Activated T-cell treated with anti-CD3 and anti-CD28 coated beads for 1 hour (primary cell): ENCODE results near the gene KLF18.
"Not testable (repeated sequence)": the region's sequence is repeated elsewhere in the genome, so short reads cannot be mapped to it uniquely, and the experiment has no call there.

ENCODE experiments used
- DNase-seq: peaks from one replicate; pipeline ENCODE4 v3.0.0-alpha.2; 2020; ENCODE audit warnings: low read depth

KLF18 gene

DNA sequence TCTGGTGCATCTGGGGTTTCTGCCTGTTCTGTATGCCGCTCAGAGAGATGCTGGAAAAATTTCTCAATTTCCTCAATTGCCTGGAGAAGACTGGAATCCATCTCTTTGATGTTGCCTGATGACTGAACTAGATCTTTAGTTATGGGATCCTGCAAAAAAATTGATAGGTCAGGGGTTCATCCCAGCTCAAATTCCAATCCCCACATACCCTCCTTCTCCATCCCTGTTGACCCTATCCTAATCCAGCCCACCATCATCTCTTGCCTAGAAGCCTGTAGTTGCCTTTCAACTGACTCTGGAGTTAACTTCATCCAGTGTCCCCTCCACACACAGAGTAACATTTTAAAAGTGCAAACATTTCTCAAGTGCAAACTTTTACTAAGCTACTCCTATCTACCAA, at the start of gene KLF18:
Gene KLF18 (minus strand): TSS at position 101 of the 400 bp plus-strand sequence. CDS start 0 bp downstream, at position 101.
- DNase-seq, result no peak

GRCh38 chr1:44174630-44175029, 33.2 kb upstream of the KLF18 start:
- DNase-seq, result no peak

DNA sequence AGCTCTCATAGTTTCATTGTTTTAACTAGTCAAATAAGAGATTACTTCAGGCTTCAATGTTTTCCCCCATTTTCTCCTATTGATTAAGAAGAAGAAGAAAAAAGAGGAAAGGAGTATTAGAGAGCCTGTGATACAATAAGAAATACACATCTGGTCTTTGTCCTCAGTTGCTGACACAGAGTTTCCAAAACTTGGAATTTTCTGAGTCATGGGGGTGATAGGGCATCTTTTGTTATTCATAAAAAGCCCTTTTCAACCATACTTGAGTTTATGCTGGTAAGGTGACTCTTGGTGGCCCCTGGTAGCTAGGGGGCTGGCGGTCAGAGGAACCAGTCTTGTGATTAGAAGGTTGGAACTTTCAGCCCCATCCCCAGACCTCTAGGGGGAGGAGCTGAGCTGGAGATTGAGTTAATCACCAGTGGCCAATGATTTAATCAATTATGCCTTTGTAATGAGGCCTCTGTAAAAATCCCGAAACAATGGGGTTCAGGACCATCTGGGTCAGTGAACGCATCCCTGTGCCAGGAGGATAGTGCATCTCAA, 28.9 kb upstream of the KLF18 start:
- no peak for DNase-seq

DNA sequence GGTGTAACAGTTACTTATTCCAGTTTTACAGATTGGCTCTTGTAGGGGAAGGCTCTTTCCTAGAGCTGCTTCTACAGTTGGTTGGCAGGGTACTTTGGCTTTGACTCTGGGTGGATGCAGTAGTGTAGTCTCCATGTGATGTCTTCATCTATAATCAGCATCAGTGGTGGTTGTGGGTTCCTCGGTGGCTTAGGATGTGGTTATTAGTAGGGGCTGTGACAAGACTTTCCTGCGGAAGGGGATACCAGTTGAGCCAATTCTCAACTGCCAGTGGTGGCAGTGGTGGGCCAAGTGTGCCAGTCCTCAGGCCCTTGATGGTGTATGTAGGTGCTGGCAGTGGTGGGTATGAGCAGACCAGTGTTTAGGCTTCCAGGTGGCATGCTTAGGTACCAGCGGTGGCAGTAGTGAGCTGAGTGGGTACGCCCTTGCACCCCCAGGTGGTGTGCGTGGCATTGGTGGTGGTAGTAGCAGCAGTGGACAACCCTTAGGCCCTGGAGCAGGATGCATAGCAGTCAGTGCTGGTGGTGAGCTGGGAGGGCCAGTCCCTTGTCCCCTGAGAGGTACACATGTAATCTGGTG, 27.2 kb upstream of the KLF18 start:
- DNase-seq, result no peak

DNA sequence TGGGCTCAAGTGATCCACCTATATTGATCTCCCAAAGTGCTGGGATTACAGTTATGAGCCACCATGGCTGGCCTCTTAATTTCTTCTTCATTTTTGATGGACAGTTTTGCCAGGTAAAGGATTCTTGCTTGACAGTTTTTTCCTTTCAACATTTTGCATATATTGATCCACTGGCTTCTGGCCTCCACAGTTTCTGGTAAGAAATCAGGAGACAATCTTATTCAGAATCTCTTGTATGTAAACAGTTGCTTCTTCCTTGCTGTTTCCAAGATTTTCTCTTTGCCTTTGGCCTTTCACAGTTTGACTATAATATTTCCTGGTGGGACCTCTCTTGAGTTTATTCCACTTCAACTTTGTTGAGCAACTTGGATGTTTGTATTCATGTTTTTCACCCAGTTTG, 20.1 kb upstream of the KLF18 start:
- no peak for DNase-seq

DNA sequence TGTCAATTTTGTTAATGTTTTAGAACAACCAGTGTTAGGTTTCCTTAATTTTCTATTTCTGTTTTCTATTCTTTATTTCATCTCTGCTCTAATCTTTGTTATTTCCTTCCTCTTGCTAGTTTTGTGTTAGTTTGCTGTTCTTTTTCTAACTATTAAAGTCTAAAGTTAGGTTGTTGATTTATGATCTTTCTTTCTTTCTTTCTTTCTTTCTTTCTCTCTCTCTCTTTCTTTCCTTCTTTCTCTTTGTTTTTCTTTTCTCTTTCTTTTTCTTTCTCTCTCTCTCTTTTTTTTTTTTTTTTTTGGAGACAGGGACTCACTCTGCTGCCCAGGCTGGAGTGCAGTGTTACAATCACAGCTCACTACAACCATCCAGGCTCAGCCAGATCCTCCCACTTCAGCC, 17.4 kb upstream of the KLF18 start:
- DNase-seq, result no peak

DNA sequence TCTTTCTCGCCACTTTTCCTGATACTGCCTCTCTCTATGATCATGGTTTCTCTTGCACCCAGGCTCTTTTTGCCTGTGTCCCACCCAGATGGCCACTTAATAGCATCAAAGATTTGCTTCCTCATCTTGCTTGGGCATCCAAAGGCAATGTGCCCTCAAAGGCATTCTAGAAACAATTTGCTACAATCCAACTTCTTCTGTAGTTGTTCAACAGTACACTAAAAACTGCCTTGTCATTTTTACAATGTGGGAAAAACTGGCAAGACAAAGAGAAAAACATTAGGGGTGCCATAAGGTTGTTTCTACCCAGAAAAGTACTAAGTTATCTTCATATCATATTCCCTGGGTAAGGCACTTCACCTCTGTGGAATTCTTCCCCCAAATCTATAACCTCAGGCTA, 16.5 kb upstream of the KLF18 start:
- no peak for DNase-seq

DNA sequence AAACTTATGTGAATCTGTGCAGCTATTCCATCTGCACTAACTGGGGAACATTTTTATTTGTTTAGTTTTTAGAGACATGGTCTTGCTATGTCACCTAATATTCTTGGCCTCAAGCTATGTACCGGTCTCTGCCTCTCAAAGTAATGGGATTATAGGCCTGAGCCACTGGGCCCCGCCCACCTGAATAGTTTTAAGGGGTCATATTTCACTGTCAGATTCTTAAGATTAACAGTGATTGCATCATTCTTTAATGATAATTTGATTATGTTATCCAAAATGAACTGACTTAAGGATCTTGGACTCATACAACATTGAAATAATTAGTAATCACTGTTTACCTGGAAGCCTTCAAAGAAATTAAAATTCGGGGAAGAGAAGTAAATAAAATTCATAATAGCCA, 12.6 kb upstream of the KLF18 start:
- DNase-seq, result no peak

DNA sequence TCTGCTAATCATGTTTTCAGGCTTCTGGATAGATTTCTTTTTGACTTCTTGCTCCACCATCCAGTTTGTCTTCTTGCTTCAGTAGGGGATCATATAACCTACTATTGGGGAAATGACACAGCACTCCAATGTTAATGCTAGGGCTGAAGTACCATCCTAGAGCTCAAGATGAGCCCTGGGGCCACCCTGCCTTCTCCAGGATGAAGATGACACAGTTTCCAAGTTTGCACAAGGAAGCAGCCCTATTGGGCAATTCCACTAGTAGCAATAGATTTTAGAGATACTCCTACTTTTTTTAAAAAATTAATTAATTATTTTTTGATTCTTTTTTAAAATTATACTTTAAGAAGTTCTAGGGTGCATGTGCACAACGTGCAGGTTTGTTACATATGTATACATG, 11.3 kb upstream of the KLF18 start:
- no peak for DNase-seq

- DNase-seq, result no peak
Measured at GRCh38 chr1:44151808-44152207, 10.4 kb upstream of the KLF18 start.

- no peak for DNase-seq
Measured at GRCh38 chr1:44151332-44151731, 9.9 kb upstream of the KLF18 start.

- no peak for DNase-seq
Measured at GRCh38 chr1:44147582-44147981, 6.2 kb upstream of the KLF18 start.

GRCh38 chr1:44146536-44147361, 5.3 kb upstream of the KLF18 start:
- DNase-seq, result no peak

DNA sequence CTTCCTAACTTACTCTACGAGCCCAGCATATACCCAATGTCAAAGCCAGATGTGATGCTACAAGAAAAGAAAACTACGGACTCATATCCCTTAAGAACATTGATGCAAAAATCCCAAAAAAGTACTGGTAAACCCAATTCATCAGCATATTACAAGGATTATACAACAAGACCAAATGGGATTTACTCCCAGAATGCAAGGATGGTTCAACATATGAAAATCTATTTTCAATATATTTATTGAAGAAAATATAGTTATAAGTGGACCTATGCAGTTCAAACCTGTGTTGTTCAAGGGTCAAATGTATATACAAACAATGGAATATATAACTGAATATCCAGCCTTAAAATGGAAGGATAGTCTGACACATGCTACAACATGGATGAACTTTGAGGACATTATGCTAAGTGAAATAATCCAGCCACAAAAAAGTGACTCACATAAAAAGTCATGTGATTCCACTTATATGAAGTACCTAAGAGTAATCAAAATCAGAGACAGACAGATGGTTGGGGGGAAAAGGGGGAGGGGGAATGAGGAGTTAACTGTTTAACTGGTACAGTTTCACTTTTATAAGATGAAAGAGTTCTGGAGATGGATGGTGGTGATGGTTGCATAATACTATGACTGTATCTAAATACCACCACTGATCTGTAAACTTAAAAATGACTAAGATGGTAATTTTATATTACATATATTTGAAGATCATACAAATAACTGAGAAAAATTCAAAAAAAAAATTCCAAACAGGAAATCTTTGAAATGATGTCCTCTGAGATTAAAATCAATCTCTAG, 3.7 kb upstream of the KLF18 start:
- no peak for DNase-seq

GRCh38 chr1:44139565-44139964, 1.9 kb downstream of the KLF18 start:
- not testable (repeated sequence) for DNase-seq

- DNase-seq, result no peak
Measured at GRCh38 chr1:44138239-44138638, 3.2 kb downstream of the KLF18 start.

DNA sequence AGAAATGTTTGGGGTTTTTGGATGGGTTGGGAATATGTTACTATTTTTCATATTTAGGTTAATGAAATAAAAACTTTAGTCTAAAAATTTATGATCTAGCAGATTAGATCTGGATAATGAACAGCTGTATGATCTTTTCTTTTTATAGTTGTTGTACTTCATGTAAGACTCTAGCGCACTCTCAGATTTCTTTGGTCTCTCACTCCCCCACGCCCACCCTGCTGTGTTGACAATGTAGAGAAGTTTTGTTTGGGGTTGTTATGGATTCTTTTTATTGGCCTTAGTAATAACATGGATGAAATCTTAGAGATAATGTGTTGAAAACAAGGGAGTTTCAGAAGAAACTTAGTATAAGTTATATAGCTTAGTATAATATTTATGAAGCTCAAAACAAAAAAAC, 5.5 kb downstream of the KLF18 start:
- DNase-seq, result no peak

DNA sequence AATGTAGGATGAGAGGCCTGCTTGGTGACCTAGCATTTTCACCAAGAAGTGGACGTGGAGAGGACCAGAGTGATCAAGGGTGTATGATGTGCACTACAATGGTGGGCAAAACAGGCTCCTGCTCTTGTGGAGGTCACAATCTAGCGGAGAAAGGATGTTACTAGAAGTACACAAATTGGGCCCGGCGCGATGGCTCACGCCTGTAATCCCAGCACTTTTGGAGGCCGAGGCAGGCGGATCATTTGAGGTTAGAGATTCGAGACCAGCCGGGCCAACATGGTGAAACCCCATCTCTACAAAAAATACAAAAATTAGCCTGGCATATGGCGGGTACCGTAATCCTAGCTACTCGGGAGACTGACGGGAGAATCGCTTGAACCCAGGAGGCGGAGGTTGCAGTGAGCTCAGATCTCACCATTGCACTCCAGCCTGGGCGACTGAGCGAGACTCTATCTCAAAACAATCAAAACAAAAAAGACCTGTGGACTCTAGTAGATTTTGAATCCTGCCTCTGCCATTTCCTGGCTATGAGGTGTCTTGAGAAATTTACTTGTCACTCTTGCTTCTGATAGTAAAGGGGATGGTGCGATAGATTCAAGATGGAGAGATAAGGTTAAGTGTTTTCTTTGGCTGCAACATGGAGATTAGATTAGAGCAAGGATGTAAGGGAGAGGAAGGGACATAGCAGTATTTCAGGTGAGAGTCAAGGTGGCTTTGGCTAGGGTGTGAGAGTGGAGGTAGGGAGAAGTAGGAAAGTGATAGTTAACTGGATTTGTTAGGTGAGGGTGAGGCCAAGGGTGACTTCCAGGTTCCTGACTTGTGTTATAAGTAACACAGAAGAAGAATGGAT, 7.1 kb downstream of the KLF18 start:
- no peak for DNase-seq

DNA sequence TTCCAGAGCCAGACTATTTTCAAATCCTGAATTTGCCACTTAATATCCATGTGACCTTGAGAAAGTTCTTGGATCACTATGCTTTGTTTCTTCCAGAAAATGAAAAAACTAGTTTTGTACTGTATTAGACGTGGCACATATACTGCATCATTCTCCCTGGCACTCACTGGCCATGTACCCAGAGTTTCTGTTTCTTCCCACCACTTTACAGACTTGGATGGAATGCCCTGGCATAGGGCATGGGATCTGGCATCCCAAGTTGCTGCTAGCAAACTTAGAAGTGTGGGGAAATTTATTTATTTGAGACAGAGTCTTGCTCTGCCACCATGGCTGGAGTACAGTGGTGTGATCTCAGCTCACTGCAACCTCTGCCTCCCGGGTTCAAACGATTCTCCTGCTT, 10.0 kb downstream of the KLF18 start:
- no peak for DNase-seq

- DNase-seq, result no peak
Measured at GRCh38 chr1:44129616-44130500, 11.6 kb downstream of the KLF18 start.
